Measurements from ENCODE around the gene GASK1A. TPM values are rescaled to one million over a fixed set of nuclear protein-coding genes. Genes with fewer than 3 reads are reported as not detected.

GASK1A gene
- total RNA-seq, 1 donor from 2014 or later = 1.1 TPM

DNA sequence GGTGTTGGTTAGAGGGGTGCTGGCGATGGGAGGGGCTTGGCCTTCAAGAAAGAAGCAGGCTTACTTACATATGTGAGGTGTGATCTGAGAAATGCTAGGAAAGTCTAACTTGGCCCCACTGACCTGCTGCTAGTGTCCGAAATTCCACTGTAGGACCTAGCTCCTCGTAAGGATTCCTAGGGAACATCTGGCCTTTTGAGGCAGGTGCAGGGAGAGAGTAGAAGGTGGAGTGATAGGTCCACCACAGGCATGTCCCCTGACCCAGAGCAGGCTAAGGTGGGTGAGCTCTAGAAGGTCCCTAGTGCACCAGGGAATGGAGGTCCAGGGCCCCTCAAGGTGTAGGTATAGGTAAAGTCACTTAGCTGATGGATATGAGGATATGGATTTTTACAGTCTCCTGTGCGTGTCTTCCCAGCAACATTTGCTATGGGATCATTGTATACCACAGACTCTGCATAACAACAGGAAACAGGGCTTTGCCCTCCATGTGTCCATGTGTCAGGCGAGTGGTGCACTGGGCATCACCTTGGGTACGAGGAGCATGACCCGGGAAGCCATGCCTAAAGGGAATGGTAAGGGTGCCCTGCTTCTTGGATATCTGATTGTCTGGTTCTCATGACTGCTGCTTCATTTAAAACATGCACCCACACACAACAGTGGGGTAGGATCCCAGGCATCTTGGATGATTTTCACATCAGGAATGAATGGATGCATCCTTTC lies 94.2 kb downstream of the GASK1A start:
- Histone ChIP-seq H3K4me3 (ENCODE audit: low read depth, low read length) (no peak overlapping the region), H3K36me3 (ENCODE audit: control insufficient read depth, insufficient read depth, low read length) (no peaks in the 10 kb centered on the region), H3K27me3 (ENCODE audit: control insufficient read depth, insufficient read depth, low read length) (no peaks in the 10 kb centered on the region)
- TF ChIP-seq, protein P1, sequence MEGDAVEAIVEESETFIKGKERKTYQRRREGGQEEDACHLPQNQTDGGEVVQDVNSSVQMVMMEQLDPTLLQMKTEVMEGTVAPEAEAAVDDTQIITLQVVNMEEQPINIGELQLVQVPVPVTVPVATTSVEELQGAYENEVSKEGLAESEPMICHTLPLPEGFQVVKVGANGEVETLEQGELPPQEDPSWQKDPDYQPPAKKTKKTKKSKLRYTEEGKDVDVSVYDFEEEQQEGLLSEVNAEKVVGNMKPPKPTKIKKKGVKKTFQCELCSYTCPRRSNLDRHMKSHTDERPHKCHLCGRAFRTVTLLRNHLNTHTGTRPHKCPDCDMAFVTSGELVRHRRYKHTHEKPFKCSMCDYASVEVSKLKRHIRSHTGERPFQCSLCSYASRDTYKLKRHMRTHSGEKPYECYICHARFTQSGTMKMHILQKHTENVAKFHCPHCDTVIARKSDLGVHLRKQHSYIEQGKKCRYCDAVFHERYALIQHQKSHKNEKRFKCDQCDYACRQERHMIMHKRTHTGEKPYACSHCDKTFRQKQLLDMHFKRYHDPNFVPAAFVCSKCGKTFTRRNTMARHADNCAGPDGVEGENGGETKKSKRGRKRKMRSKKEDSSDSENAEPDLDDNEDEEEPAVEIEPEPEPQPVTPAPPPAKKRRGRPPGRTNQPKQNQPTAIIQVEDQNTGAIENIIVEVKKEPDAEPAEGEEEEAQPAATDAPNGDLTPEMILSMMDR (IDR thresholded peaks at IDR 0.05; ENCODE audit: insufficient read depth, low read length, severe bottlenecking) = no peak
- FAIRE-seq (no peak), DNase-seq (ENCODE audit: low read depth) (no peak)

DNA sequence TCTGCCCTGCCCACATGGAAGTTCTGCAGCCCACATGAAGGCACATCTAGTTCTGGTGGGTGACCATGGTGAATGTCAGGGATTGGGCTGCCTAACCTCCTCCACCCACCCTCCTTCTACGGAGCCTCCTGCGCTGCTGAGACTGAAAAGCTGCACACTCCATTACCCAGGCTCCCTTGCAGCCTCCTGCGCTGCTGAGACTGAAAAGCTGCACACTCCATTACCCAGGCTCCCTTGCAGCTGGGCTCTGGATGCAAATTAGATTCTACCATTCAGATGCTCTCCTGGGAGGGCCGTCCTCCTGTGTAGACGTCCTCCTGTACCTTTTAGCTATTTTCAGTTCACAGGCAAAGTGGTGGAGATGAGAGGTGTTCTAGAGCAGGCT lies 94.7 kb downstream of the GASK1A start:
- TF ChIP-seq, protein P1 (IDR thresholded peaks at IDR 0.05; ENCODE audit: insufficient read depth, low read length, severe bottlenecking) = no peak
- no peak overlapping the region for H3K4me3 ChIP-seq (ENCODE audit: low read depth, low read length)
- no peaks in the 10 kb centered on the region for H3K27me3 ChIP-seq (ENCODE audit: control insufficient read depth, insufficient read depth, low read length)
- FAIRE-seq (peak; percentile 43), DNase-seq (ENCODE audit: low read depth) (no peak)
- no peaks in the 10 kb centered on the region for H3K36me3 ChIP-seq (ENCODE audit: control insufficient read depth, insufficient read depth, low read length)

DNA sequence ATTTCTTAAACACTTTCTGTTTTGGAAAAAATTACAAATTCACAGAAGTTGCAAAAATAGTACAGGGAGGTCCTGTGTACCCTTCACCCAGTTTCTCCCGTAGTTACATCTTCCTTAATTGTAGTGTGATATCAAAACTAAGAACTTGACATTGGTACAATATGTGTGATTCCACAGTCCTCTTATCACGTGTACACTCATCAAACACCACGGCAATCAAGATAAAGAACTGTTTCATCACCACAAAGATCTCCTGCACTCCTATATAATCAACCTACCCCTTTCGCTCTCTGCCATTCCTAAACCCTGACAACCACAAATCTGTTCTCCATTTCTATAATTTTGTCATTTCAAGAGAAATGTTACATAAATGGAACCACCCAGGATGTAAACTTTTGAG lies 95.4 kb downstream of the GASK1A start:
- Histone ChIP-seq H3K27me3 (ENCODE audit: control insufficient read depth, insufficient read depth, low read length) (no peaks in the 10 kb centered on the region), H3K36me3 (ENCODE audit: control insufficient read depth, insufficient read depth, low read length) (no peaks in the 10 kb centered on the region), H3K4me3 (ENCODE audit: low read depth, low read length) (no peak overlapping the region)
- DNase-seq (ENCODE audit: low read depth) = no peak
- no peak for FAIRE-seq
- TF ChIP-seq, protein P1 (IDR thresholded peaks at IDR 0.05; ENCODE audit: insufficient read depth, low read length, severe bottlenecking) = no peak

DNA sequence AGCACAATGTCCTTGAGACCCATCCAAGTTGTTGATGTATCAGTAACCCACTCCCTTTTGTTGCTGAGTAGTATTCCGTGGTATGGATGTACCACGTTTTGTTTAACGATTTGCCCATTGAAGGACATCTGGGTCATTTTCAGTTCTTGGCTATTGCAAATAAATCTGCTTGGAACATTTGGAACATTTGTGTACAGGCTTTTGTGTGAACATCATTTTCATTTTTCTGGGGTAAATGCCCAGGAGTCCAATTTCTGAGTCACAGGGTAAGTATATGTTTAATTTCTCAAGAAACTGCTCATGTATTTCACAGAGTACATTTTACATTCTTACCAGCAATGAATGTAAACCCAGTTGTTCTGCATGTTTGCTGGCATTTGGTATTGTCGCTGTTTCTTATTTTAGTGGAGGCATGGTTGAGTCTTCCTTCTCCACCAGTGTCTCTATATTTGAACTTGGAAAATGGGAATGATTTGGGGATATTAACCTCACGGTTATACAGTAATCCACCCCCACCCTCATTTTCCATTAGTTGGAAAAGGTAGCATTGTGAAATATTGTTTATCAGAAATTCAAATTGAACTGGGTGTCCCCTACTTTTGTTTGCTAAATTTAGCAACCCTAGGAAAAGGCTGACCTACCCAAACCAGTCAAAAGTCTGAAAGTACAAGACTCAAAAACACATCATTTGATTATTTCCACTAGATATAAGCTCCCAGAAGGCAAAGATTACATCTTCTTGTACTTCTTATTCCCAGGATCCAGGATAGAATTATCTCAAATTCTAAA lies 96.0 kb downstream of the GASK1A start:
- FAIRE-seq = no peak
- Histone ChIP-seq H3K27me3 (ENCODE audit: control insufficient read depth, insufficient read depth, low read length) (no peaks in the 10 kb centered on the region), H3K36me3 (ENCODE audit: control insufficient read depth, insufficient read depth, low read length) (no peaks in the 10 kb centered on the region), H3K4me3 (ENCODE audit: low read depth, low read length) (no peak overlapping the region)
- DNase-seq (ENCODE audit: low read depth) = no peak
- TF ChIP-seq, protein P1 (IDR thresholded peaks at IDR 0.05; ENCODE audit: insufficient read depth, low read length, severe bottlenecking) = no peak

DNA sequence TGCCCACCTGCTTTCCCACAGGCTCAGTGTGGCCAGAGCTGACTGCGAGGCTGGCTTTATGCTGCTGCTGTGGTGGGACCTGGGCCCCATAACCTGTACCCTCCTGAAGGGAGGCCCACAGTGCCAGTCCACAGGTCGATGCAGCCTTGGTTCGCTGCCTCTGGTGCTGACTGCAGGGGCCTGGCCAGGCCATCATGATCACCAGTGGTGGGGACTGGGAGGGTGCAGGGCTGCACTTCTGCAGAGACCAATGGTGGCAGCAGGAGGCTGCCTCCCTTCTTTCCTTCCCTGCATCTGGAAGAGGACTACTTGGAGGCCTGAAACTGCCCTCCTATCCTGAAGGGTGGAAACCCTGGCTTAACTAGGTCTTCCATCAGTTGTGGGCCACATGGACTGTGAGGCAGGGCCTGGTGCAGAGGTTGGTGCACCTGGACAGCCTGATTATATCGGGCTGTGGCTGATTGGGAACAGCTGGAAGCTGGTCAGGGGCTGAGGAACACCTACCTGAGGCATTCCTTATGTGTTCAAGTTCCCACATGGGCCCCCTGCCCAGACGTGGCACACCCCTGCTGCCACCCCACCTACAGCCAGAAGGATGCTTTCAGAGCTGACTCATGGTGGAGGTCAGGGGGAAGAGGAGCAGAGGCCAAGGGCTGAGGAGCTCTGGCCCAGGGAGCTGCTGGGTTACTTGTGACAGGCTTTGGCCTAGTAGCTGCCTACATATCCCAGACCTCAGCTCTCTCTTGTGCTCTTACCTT lies 97.0 kb downstream of the GASK1A start:
- H3K4me3 ChIP-seq (ENCODE audit: low read depth, low read length) = no peak overlapping the region
- no peaks in the 10 kb centered on the region for H3K36me3 ChIP-seq (ENCODE audit: control insufficient read depth, insufficient read depth, low read length)
- DNase-seq (ENCODE audit: low read depth) (no peak), FAIRE-seq (no peak)
- H3K27me3 ChIP-seq (ENCODE audit: control insufficient read depth, insufficient read depth, low read length) = no peaks in the 10 kb centered on the region
- TF ChIP-seq, protein P1 (IDR thresholded peaks at IDR 0.05; ENCODE audit: insufficient read depth, low read length, severe bottlenecking) = no peak
